Right lobe of liver (tissue), 6 donors: ENCODE results near the gene INPP5J. TPM values are rescaled to one million over a fixed set of nuclear protein-coding genes. Genes with fewer than 3 reads are reported as not detected.
A peak's percentile ranks its signal among the peaks of the same experiment; 100 is the strongest.

Experiments
- ATAC-seq, 4 donors: fragments of 200-7000 bp; cut with Tn5 transposase; one replicate each; pipeline ENCODE4 v1.9.1; 2020; ENCODE audit warnings: mild to moderate bottlenecking in 4 of 4, moderate library complexity in 4 of 4
- DNase-seq, 3 donors: peaks; one replicate each; pipeline ENCODE4 v3.0.0-alpha.2; 2020
- H3K27ac ChIP-seq, 3 donors: fragments of 200-600 bp; one replicate each; pipeline ENCODE4 v1.8.0; 2022
- H3K27me3 ChIP-seq, 2 donors: fragments of 200-600 bp; one replicate each; pipeline ENCODE4 v1.8.0; 2022
- H3K36me3 ChIP-seq, 4 donors: fragments of 200-600 bp; sonication (generic) in 1 of 4; one replicate each; pipeline versions ENCODE4 v1.5.1 to v1.8.0; 2017 to 2022; ENCODE audit warnings: control low read depth in 1 of 4
- H3K4me1 ChIP-seq, 4 donors: fragments of 200-600 bp; sonication (generic) in 1 of 4; one replicate each; pipeline versions ENCODE4 v1.5.1 to v1.8.0; 2017 to 2022; ENCODE audit warnings: control low read depth in 1 of 4
- H3K4me3 ChIP-seq, 3 donors: fragments of 200-600 bp; one replicate each; pipeline ENCODE4 v1.8.0; 2022
- H3K9me3 ChIP-seq, 4 donors: fragments of 200-600 bp; sonication (generic) in 1 of 4; one replicate each; pipeline versions ENCODE4 v1.5.1 to v1.8.0; 2017 to 2022; ENCODE audit warnings: control low read depth in 1 of 4
- CTCF ChIP-seq, 4 donors: fragments of 200-600 bp in 3 of 4; fragments of 450-650 bp in 1 of 4; IDR thresholded peaks; one replicate each; pipeline versions ENCODE4 v1.5.1 to v1.8.0; 2016 to 2022; ENCODE audit warnings: antibody characterized with exemption in 4 of 4, mild to moderate bottlenecking in 2 of 4
- POLR2A ChIP-seq: fragments of 450-650 bp; IDR thresholded peaks from one replicate; pipeline ENCODE4 v1.6.1; 2017; ENCODE audit warnings: antibody characterized with exemption, mild to moderate bottlenecking
- WGBS: methylation state at CpG from one replicate; pipeline ENCODE4 v1.1.6; 2018; ENCODE audit warnings: low coverage, low lambda C conversion rate; ENCODE audit not compliant: insufficient coverage; ENCODE audit errors: missing lambda C conversion rate; 5-methylcytosine and 5-hydroxymethylcytosine counted together
- intact Hi-C, 2 donors: fragments of 100-400 bp; cut with DNase I; formaldehyde crosslinking; loops; one replicate each; pipeline versions ENCODE4 v1.11.2 to v1.14.1; 2022
- total RNA-seq, 6 experiments: library from RNA; depleted of rRNA in 2 of 6; stranded (reverse); fragments of >200 nt in 2 of 6; fragmentation: NEBNext Ultra II Directional in 3 of 6; extraction: Animal tissue kit (Norgen Biotek cat#: 25700) in 3 of 6; gene quantifications; one replicate each; pipeline versions ENCODE4 v1.1.0 to v1.2.4, GENCODE V29; 2016 to 2023
- donor health status: DM: no; HTN: yes; CAD: no.
- donor health status: DM: no; HTN: no; CAD: no.
- donor health status: DM: no; HTN: no; CAD: no.
- donor health status: DM: no; HTN: yes; CAD: no.
- donor health status: DM: no; HTN: yes; CAD: no.

INPP5J gene
- total RNA-seq, 6 experiments from 2014 or later = 0.12 to 0.49 (median 0.26) TPM; not detected in 2

- peak overlapping the region; percentile 78 to 89 (median 85) for H3K4me3 ChIP-seq
- no peaks in the 10 kb centered on the region for H3K9me3 ChIP-seq
- DNase-seq (no peak), ATAC-seq (no peak)
- TF ChIP-seq CTCF (IDR thresholded peaks at IDR 0.05) (no peak), POLR2A (no peak)
- 37% methylated on average over 8 of the region's 18 CpGs for WGBS
- no peaks in the 10 kb centered on the region for H3K36me3 ChIP-seq
- H3K27ac ChIP-seq = peak overlapping the region; percentile 83 to 93 (median 85)
- H3K27me3 ChIP-seq = no peaks in the 10 kb centered on the region
- intact Hi-C loops = no loop called here
- peaks cover 0 to 6% (median 0%) of the 10 kb centered on the region in 4 donors for H3K4me1 ChIP-seq
These were observed 38.6 kb upstream of the INPP5J start for GRCh38 chr22:31083923-31084810.

- Histone ChIP-seq H3K4me1 (peaks cover 0 to 6% (median 0%) of the 10 kb centered on the region in 4 donors), H3K27ac (peak overlapping the region; percentile 83 to 93 (median 85)), H3K4me3 (peak overlapping the region; percentile 78 to 89 (median 85)), H3K9me3 (no peaks in the 10 kb centered on the region), H3K27me3 (no peaks in the 10 kb centered on the region), H3K36me3 (no peaks in the 10 kb centered on the region)
- peak; percentile 87 to 90 (median 89) for DNase-seq
- intact Hi-C loops = loop anchor here (5.0 kb wide), 1 partner anchor 138 kb away; no protein-coding TSS in a partner anchor
- TF ChIP-seq CTCF (IDR thresholded peaks at IDR 0.05) (peak; percentile 79 to 94 (median 92)), POLR2A (peak; percentile 81)
- 2% methylated on average over 18 of the region's 69 CpGs for WGBS
- peak; percentile 69 to 82 (median 76) for ATAC-seq
These were observed 37.8 kb upstream of the INPP5J start for GRCh38 chr22:31084811-31085492.

- H3K4me3 ChIP-seq = peak overlapping the region; percentile 78 to 89 (median 85)
- no peak for ATAC-seq
- no peaks in the 10 kb centered on the region for H3K9me3 ChIP-seq
- 20% methylated on average over 2 of the region's 13 CpGs for WGBS
- no peaks in the 10 kb centered on the region for H3K27me3 ChIP-seq
- H3K4me1 ChIP-seq = peaks cover 0 to 6% (median 0%) of the 10 kb centered on the region in 4 donors
- no peak for TF ChIP-seq POLR2A
- no peak for TF ChIP-seq CTCF (IDR thresholded peaks at IDR 0.05)
- H3K36me3 ChIP-seq = no peaks in the 10 kb centered on the region
- DNase-seq = peak in 1 of 3 donors; percentile 53
- intact Hi-C loops = loop anchor here (5.0 kb wide), 1 partner anchor 138 kb away; no protein-coding TSS in a partner anchor
- H3K27ac ChIP-seq = peak overlapping the region; percentile 83 to 93 (median 85)
These were observed 37.3 kb upstream of the INPP5J start for GRCh38 chr22:31085493-31085824.

GRCh38 chr22:31085928-31086327 lies 36.8 kb upstream of the INPP5J start:
- Histone ChIP-seq H3K27me3 (no peaks in the 10 kb centered on the region), H3K4me1 (peaks cover 0 to 6% (median 0%) of the 10 kb centered on the region in 4 donors), H3K4me3 (no peak overlapping the region), H3K27ac (peak overlapping the region in 2 of 3 donors; percentile 83 to 93), H3K9me3 (no peaks in the 10 kb centered on the region), H3K36me3 (no peaks in the 10 kb centered on the region)
- intact Hi-C loops = loop anchor here (5.0 kb wide), 1 partner anchor 139 kb away; no protein-coding TSS in a partner anchor
- ATAC-seq (no peak), DNase-seq (no peak)
- TF ChIP-seq POLR2A = no peak
- no peak for TF ChIP-seq CTCF (IDR thresholded peaks at IDR 0.05)
- WGBS = no CpG with 5 or more reads among the region's 3 CpGs
